Suprapubic skin (tissue), 4 donors: ENCODE measurements around the gene MRPL40.

Experiments
- EP300 ChIP-seq: sonication (generic); formaldehyde crosslinking; IDR thresholded peaks from one replicate; pipeline ENCODE4 v1.6.1; 2017; ENCODE audit warnings: antibody characterized with exemption
- POLR2A ChIP-seq, 2 donors: fragments of 450-650 bp; IDR thresholded peaks; one replicate each; pipeline ENCODE4 v1.6.1; 2017; ENCODE audit warnings: antibody characterized with exemption in 2 of 2, mild to moderate bottlenecking in 2 of 2, moderate library complexity in 2 of 2
- POLR2AphosphoS5 ChIP-seq, 3 donors: sonication (generic); formaldehyde crosslinking; IDR thresholded peaks; one replicate each; pipeline ENCODE4 v1.6.1; 2017; ENCODE audit warnings: antibody characterized with exemption in 3 of 3
- TF ChIP-seq, protein P1 (sequence below), 2 donors: fragments of 200-600 bp in 1 of 2; fragments of 450-650 bp in 1 of 2; sonication (generic) in 1 of 2; IDR thresholded peaks; one replicate each; pipeline ENCODE4 v1.5.1; 2016 to 2019; ENCODE audit warnings: antibody characterized with exemption in 2 of 2, mild to moderate bottlenecking in 1 of 2, moderate library complexity in 1 of 2

DNA sequence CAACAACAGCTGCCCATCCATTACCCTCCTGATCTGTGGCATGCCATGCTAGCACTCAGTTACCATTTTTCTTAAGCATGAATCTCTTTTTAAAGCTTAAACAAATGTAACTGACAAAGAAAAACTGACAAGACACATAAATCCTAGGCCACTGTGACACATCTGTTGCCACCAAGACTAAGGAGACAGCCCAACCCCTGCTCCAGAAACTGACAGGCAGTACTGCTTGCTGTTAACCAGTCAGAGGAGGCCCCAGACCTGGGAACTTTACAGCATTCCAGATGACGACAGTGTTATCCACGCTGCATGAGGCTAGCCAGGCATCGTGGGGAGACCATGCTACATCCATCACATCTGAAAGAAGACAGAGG, 34.6 kb upstream of the MRPL40 start:
- no peak for TF ChIP-seq POLR2AphosphoS5 (IDR thresholded peaks at IDR 0.05)
- TF ChIP-seq, protein P1, sequence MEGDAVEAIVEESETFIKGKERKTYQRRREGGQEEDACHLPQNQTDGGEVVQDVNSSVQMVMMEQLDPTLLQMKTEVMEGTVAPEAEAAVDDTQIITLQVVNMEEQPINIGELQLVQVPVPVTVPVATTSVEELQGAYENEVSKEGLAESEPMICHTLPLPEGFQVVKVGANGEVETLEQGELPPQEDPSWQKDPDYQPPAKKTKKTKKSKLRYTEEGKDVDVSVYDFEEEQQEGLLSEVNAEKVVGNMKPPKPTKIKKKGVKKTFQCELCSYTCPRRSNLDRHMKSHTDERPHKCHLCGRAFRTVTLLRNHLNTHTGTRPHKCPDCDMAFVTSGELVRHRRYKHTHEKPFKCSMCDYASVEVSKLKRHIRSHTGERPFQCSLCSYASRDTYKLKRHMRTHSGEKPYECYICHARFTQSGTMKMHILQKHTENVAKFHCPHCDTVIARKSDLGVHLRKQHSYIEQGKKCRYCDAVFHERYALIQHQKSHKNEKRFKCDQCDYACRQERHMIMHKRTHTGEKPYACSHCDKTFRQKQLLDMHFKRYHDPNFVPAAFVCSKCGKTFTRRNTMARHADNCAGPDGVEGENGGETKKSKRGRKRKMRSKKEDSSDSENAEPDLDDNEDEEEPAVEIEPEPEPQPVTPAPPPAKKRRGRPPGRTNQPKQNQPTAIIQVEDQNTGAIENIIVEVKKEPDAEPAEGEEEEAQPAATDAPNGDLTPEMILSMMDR (IDR thresholded peaks at IDR 0.05), result no peak
- no peak for TF ChIP-seq EP300
- TF ChIP-seq POLR2A (IDR thresholded peaks at IDR 0.05), result no peak
